ENCODE data around the gene INTS11. TPM values are rescaled to one million over a fixed set of nuclear protein-coding genes. Genes with fewer than 3 reads are reported as not detected.

INTS11 gene
- total and polyA plus RNA-seq, 2 of the 13 experiments (the other 11 are each of a cell fraction or from before 2014, with no cell fraction given): 52.8 to 94.8 TPM

DNA sequence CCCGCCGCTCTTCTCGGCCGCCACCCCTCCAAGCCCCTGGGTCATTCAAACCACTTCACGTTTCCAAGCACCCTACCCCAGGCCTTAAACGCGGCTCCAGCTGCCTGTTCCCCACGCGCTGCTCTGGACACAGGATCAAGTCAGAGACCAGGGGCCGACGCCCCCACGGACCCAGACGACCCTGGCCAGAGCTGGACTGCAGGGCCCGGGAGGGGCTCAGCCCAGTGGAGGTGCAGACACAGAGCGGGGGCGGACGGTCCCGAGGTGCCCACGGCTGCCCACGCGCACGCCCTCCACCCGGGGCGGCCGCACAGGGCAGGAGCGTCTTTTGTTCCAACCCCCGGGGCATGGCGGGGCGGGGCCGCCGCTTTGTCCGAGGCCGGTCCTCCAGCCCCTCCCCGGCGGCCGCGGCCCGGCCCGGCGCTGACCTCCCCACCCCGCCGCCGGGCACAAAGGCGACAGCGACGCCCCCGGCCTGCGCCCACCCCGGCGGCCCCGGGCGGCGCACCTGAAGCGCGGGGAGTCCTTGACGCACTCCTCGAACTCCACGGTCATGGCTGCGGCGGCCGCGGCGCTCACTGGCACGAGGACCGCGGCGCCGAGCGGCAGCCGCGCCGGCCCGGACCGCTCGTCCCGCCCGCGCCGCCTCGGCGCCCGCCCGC, 17.1 kb downstream of the INTS11 start (continued):
- TF ChIP-seq, protein P1, sequence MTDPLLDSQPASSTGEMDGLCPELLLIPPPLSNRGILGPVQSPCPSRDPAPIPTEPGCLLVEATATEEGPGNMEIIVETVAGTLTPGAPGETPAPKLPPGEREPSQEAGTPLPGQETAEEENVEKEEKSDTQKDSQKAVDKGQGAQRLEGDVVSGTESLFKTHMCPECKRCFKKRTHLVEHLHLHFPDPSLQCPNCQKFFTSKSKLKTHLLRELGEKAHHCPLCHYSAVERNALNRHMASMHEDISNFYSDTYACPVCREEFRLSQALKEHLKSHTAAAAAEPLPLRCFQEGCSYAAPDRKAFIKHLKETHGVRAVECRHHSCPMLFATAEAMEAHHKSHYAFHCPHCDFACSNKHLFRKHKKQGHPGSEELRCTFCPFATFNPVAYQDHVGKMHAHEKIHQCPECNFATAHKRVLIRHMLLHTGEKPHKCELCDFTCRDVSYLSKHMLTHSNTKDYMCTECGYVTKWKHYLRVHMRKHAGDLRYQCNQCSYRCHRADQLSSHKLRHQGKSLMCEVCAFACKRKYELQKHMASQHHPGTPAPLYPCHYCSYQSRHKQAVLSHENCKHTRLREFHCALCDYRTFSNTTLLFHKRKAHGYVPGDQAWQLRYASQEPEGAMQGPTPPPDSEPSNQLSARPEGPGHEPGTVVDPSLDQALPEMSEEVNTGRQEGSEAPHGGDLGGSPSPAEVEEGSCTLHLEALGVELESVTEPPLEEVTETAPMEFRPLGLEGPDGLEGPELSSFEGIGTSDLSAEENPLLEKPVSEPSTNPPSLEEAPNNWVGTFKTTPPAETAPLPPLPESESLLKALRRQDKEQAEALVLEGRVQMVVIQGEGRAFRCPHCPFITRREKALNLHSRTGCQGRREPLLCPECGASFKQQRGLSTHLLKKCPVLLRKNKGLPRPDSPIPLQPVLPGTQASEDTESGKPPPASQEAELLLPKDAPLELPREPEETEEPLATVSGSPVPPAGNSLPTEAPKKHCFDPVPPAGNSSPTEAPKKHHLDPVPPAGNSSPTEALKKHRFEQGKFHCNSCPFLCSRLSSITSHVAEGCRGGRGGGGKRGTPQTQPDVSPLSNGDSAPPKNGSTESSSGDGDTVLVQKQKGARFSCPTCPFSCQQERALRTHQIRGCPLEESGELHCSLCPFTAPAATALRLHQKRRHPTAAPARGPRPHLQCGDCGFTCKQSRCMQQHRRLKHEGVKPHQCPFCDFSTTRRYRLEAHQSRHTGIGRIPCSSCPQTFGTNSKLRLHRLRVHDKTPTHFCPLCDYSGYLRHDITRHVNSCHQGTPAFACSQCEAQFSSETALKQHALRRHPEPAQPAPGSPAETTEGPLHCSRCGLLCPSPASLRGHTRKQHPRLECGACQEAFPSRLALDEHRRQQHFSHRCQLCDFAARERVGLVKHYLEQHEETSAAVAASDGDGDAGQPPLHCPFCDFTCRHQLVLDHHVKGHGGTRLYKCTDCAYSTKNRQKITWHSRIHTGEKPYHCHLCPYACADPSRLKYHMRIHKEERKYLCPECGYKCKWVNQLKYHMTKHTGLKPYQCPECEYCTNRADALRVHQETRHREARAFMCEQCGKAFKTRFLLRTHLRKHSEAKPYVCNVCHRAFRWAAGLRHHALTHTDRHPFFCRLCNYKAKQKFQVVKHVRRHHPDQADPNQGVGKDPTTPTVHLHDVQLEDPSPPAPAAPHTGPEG (CRISPR knock-in tag; IDR thresholded peaks at IDR 0.05): no peak
- TF ChIP-seq ZNF792 (CRISPR knock-in tag; IDR thresholded peaks at IDR 0.05): no peak
- no peak for TF ChIP-seq HOXA9 (CRISPR knock-in tag; IDR thresholded peaks at IDR 0.05; ENCODE audit: borderline replicate concordance)
- TF ChIP-seq ZNF816 (CRISPR knock-in tag; IDR thresholded peaks at IDR 0.05; ENCODE audit: borderline replicate concordance): no peak
- TF ChIP-seq CREM (IDR thresholded peaks at IDR 0.05): no peak
- no peak for TF ChIP-seq CREM (CRISPR knock-in tag; IDR thresholded peaks at IDR 0.05)
- TF ChIP-seq ZNF160 (CRISPR knock-in tag; IDR thresholded peaks at IDR 0.05): no peak
- TF ChIP-seq TMF1 (CRISPR knock-in tag; IDR thresholded peaks at IDR 0.05; ENCODE audit: low read depth): no peak
- TF ChIP-seq KDM5A (IDR thresholded peaks at IDR 0.05; ENCODE audit: borderline replicate concordance, low read length): 0 out of 2 replicates have a peak, but pooled peaks have one; percentile 7
- TF ChIP-seq SP2 (CRISPR knock-in tag; IDR thresholded peaks at IDR 0.05): no peak
- TF ChIP-seq, protein P2, sequence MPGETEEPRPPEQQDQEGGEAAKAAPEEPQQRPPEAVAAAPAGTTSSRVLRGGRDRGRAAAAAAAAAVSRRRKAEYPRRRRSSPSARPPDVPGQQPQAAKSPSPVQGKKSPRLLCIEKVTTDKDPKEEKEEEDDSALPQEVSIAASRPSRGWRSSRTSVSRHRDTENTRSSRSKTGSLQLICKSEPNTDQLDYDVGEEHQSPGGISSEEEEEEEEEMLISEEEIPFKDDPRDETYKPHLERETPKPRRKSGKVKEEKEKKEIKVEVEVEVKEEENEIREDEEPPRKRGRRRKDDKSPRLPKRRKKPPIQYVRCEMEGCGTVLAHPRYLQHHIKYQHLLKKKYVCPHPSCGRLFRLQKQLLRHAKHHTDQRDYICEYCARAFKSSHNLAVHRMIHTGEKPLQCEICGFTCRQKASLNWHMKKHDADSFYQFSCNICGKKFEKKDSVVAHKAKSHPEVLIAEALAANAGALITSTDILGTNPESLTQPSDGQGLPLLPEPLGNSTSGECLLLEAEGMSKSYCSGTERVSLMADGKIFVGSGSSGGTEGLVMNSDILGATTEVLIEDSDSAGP (CRISPR knock-in tag; IDR thresholded peaks at IDR 0.05; ENCODE audit: borderline replicate concordance): no peak
- TF ChIP-seq, protein P3, sequence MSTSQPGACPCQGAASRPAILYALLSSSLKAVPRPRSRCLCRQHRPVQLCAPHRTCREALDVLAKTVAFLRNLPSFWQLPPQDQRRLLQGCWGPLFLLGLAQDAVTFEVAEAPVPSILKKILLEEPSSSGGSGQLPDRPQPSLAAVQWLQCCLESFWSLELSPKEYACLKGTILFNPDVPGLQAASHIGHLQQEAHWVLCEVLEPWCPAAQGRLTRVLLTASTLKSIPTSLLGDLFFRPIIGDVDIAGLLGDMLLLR (CRISPR knock-in tag; IDR thresholded peaks at IDR 0.05): no peak
- peak; percentile 15 for TF ChIP-seq ASH2L (IDR thresholded peaks at IDR 0.05; ENCODE audit: insufficient read length, low read depth, low read length)
- TF ChIP-seq, protein P4, sequence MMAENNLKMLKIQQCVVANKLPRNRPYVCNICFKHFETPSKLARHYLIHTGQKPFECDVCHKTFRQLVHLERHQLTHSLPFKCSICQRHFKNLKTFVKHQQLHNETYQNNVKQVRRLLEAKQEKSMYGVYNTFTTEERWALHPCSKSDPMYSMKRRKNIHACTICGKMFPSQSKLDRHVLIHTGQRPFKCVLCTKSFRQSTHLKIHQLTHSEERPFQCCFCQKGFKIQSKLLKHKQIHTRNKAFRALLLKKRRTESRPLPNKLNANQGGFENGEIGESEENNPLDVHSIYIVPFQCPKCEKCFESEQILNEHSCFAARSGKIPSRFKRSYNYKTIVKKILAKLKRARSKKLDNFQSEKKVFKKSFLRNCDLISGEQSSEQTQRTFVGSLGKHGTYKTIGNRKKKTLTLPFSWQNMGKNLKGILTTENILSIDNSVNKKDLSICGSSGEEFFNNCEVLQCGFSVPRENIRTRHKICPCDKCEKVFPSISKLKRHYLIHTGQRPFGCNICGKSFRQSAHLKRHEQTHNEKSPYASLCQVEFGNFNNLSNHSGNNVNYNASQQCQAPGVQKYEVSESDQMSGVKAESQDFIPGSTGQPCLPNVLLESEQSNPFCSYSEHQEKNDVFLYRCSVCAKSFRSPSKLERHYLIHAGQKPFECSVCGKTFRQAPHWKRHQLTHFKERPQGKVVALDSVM (CRISPR knock-in tag; IDR thresholded peaks at IDR 0.05): no peak
- no peak for TF ChIP-seq KLF15 (CRISPR knock-in tag; IDR thresholded peaks at IDR 0.05; ENCODE audit: borderline replicate concordance)
- TF ChIP-seq, protein P5, sequence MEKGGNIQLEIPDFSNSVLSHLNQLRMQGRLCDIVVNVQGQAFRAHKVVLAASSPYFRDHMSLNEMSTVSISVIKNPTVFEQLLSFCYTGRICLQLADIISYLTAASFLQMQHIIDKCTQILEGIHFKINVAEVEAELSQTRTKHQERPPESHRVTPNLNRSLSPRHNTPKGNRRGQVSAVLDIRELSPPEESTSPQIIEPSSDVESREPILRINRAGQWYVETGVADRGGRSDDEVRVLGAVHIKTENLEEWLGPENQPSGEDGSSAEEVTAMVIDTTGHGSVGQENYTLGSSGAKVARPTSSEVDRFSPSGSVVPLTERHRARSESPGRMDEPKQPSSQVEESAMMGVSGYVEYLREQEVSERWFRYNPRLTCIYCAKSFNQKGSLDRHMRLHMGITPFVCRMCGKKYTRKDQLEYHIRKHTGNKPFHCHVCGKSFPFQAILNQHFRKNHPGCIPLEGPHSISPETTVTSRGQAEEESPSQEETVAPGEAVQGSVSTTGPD (CRISPR knock-in tag; IDR thresholded peaks at IDR 0.05): no peak
- TF ChIP-seq RARG (CRISPR knock-in tag; IDR thresholded peaks at IDR 0.05; ENCODE audit: low read depth): no peak
- TF ChIP-seq KLF12 (CRISPR knock-in tag; IDR thresholded peaks at IDR 0.05; ENCODE audit: borderline replicate concordance): no peak
